ENCODE results near the gene GSTA2. TPM values are rescaled to one million over a fixed set of nuclear protein-coding genes. Genes with fewer than 3 reads are reported as not detected.
"Not testable (repeated sequence)": the region's sequence is repeated elsewhere in the genome, so short reads cannot be mapped to it uniquely, and the experiment has no call there.

The GSTA2 gene
- total RNA-seq, 4 donors from 2014 or later, result 0.27 TPM; not detected in 3

GRCh38 chr6:52754443-52754842 is 8.8 kb downstream of the GSTA2 start:
- Histone ChIP-seq H3K36me3 (no peaks in the 10 kb centered on the region), H3K27ac (no peak overlapping the region), H3K4me1 (peaks cover 0 to 3% of the 10 kb centered on the region in 2 donors), H3K4me3 (replicated peaks in 1 of 3) (no peak overlapping the region), H3K27me3 (no peaks in the 10 kb centered on the region), H3K9me3 (no peaks in the 10 kb centered on the region)
- intact Hi-C loops (cut with DNase I), result no loop called here
- TF ChIP-seq POLR2A (IDR thresholded peaks at IDR 0.05), result no peak
- DNase-seq, result peak; percentile 73 to 77
- 47 to 53% methylated on average over 3 of the region's 3 CpGs for WGBS, 2 donors

GRCh38 chr6:52753137-52753536 is 10.1 kb downstream of the GSTA2 start:
- H3K27ac ChIP-seq; H3K4me3 ChIP-seq (replicated peaks in 1 of 3); H3K27me3 ChIP-seq; intact Hi-C loops (cut with DNase I); H3K4me1 ChIP-seq; DNase-seq; H3K9me3 ChIP-seq; H3K36me3 ChIP-seq: not testable (repeated sequence)
- WGBS, 2 donors, result 91 to 97% methylated on average over 2 of the region's 2 CpGs

- no peak for DNase-seq
- no peak overlapping the region for H3K4me3 ChIP-seq (replicated peaks in 1 of 3)
- no peak overlapping the region for H3K27ac ChIP-seq
- H3K36me3 ChIP-seq, result no peaks in the 10 kb centered on the region
- peaks cover 0 to 3% of the 10 kb centered on the region in 2 donors for H3K4me1 ChIP-seq
- TF ChIP-seq CTCF (IDR thresholded peaks at IDR 0.05) (no peak), POLR2A (IDR thresholded peaks at IDR 0.05) (no peak)
- H3K27me3 ChIP-seq, result no peaks in the 10 kb centered on the region
- intact Hi-C loops (cut with DNase I), result no loop called here
- H3K9me3 ChIP-seq, result no peaks in the 10 kb centered on the region
Measured at GRCh38 chr6:52752310-52752709, 11.0 kb downstream of the GSTA2 start.

GRCh38 chr6:52749556-52750152 is 13.6 kb downstream of the GSTA2 start:
- Histone ChIP-seq H3K4me3 (replicated peaks in 1 of 3) (no peak overlapping the region), H3K9me3 (no peaks in the 10 kb centered on the region), H3K27me3 (no peaks in the 10 kb centered on the region), H3K36me3 (no peaks in the 10 kb centered on the region), H3K4me1 (peaks cover 0 to 2% of the 10 kb centered on the region in 2 donors), H3K27ac (no peak overlapping the region)
- no peak for DNase-seq
- TF ChIP-seq CTCF (IDR thresholded peaks at IDR 0.05), result no peak
- no peak for TF ChIP-seq POLR2A (IDR thresholded peaks at IDR 0.05)
- WGBS, 2 donors, result 66 to 71% methylated on average over 2 of the region's 2 CpGs
- intact Hi-C loops (cut with DNase I), result no loop called here

- H3K27me3 ChIP-seq; intact Hi-C loops (cut with DNase I); DNase-seq; H3K4me1 ChIP-seq; H3K27ac ChIP-seq; H3K9me3 ChIP-seq; H3K36me3 ChIP-seq; H3K4me3 ChIP-seq (replicated peaks in 1 of 3): not testable (repeated sequence)
- 84 to 91% methylated on average over 3 of the region's 3 CpGs for WGBS, 2 donors
Measured at GRCh38 chr6:52747301-52747700, 16.0 kb downstream of the GSTA2 start.

GRCh38 chr6:52746213-52746612 is 17.1 kb downstream of the GSTA2 start:
- no peak overlapping the region for H3K27ac ChIP-seq
- intact Hi-C loops (cut with DNase I), result no loop called here
- no peak for DNase-seq
- no peaks in the 10 kb centered on the region for H3K4me1 ChIP-seq
- H3K4me3 ChIP-seq (replicated peaks in 1 of 3), result no peak overlapping the region
- H3K27me3 ChIP-seq, result no peaks in the 10 kb centered on the region
- WGBS, 2 donors, result 83 to 85% methylated on average over 4 of the region's 4 CpGs
- no peaks in the 10 kb centered on the region for H3K36me3 ChIP-seq
- no peak for TF ChIP-seq POLR2A (IDR thresholded peaks at IDR 0.05)
- no peaks in the 10 kb centered on the region for H3K9me3 ChIP-seq

- no peaks in the 10 kb centered on the region for H3K27me3 ChIP-seq
- no peak overlapping the region for H3K4me3 ChIP-seq (replicated peaks in 1 of 3)
- TF ChIP-seq CTCF (IDR thresholded peaks at IDR 0.05) (no peak), POLR2A (IDR thresholded peaks at IDR 0.05) (no peak)
- H3K9me3 ChIP-seq, result no peaks in the 10 kb centered on the region
- no peaks in the 10 kb centered on the region for H3K36me3 ChIP-seq
- H3K4me1 ChIP-seq, result no peaks in the 10 kb centered on the region
- 72 to 87% methylated on average over 1 of the region's 1 CpG for WGBS, 2 donors
- no peak overlapping the region for H3K27ac ChIP-seq
- intact Hi-C loops (cut with DNase I), result no loop called here
- DNase-seq, result no peak
Measured at GRCh38 chr6:52745764-52746201, 17.5 kb downstream of the GSTA2 start.

Measured in thyroid gland (tissue), 4 donors.